ENCODE results near the gene BICD2.
A peak's percentile ranks its signal among the peaks of the same experiment; 100 is the strongest.
"Not testable (repeated sequence)": the region's sequence is repeated elsewhere in the genome, so short reads cannot be mapped to it uniquely, and the experiment has no call there.

The BICD2 gene

DNA sequence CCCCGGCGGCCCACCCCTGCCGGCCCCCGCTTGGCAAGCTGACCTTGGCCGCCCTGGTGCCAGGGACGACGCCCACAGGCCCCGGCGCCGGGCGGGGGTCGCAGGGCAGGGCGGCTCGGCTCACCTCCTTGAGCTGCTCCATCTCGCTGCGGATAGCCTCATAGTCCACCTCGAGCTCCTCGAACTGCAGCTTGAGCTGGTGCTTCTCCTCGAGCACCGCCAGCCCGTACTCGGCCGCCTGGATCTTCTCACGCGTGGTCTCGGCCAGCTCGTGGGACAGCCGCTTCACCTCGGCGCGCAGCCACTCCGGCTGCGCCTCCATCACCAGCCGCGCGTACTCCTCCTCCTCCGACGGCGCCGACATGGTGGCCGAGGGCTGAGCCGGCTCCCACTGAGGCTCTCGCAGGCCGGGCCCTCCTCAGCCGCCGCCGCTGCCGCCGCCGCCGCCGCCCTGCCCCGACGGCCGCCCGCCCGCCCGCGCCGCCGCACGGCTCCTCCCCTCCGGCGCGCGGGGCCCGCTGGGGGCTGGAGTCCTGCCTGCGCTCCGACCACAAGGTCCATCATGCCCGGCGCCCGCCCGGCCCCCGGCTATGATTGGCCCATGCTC, at the start of gene BICD2:
TSS of gene BICD2 (minus strand) at position 453 of the 607 bp plus-strand sequence. CDS start at position 364, 89 bp downstream.
- DNase-seq = no peak

DNA sequence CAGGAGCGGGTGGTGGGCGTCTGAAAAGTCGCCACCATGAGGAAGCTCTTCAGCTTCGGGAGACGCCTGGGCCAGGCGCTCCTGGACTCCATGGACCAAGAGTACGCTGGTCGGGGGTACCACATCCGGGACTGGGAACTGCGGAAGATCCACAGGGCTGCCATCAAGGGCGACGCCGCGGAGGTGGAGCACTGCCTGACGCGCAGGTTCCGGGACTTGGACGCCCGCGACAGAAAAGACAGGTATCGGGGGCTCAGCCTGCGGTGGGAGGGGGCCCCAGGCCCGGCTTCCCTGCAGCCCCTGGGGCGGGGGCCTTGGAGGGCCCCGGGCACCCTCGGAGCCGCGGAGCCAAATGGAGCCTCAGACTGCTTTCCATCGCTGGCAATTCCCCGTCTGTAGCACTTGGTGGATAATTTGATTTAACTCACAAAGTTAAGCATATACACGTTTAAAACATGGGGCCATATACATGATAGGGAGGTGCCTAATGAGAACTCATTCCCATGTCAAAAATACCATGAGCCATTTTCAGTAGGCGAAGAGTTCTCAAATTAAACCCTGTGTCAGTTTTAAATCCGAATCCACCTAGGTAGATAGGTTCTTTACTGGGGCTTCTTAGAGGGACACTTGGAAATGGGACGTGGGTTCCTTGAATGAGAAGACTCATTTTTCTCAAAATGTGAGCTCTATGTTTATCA, 45.1 kb upstream of the BICD2 start:
- not testable (repeated sequence) for DNase-seq

DNA sequence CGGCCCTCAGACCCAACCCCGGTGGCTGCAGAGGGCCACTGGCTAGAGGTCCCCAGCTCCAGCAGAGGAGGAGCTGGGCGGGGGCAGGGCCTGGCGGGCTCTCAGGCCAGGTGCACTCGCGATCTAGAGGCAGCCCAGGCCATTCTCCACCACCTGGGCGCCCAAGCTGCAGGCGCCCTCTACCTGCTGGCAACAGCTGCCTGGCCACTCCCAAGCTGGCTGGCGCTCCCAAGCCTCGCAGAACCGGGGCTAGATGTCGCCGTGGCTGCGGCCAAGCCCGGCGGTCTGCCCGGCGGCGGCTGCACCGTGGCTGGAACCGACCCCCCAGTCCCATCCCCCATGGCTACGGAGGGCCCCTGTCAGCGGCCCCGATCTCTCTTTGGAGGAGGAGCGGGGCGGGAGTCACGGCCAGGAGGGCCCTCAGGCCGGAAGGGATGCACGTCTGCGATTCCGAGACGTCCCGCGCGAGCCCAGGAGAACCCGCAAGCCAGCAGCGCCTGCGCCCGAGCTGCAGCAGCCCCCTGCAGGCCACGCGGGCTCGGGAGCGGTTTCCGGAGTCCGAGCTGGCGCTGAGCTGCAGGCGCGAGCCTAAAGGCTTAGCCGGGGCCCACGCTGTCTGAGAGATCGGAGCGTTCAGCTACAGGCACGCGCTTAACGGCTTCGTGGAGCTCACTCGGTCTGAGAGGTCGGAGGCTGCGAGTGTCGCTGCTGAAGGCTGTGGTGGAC, 44.3 kb upstream of the BICD2 start:
- peak; percentile 82 for DNase-seq

DNA sequence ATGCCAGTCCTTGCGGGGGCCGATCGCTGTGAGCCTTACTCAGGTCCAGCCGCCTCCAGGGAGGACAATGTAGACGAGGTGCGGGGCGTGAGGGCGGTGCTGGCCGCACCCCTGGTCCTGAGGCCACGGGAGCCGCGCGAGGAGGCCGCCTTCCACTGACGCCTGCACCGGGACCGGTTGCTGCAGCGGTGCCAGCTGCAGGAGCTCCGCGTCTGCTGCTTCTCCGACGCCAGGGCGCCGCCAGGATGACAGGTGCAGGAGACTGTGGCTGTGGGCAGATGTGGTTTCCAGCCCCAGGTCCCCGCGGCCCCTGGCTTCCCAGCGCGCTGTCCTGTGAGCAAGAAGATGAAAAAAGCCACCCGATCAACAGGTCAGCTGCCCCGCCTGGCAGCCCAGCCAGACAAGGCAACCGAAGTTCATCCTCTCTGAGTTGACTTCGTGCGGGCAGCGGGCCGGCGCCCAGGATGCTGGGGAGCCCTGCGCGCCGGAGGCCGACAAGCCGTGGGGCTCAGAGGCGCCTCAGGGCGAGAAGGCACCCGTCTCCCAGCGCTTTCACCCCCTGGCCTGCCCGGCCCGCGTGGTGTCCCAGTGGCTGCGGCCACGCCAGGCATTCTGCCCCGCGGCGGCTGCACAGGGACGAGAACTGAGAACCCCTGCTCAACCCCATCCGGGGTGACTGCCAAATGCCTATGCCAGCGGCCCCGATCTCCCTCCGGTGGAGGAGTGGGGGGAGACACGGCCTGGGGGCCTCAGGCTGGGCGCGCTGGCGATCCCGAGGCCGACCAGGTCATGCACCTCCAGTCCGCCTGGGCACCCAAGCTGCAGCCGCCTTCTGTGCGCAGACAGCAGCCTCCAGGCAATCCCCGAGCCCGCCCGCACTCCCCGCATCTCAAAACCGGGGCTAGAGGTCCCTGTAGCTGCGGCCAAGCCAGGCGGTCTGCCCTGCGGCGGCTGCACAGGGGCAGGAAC, 43.4 kb upstream of the BICD2 start:
- peak; percentile 67 for DNase-seq

DNA sequence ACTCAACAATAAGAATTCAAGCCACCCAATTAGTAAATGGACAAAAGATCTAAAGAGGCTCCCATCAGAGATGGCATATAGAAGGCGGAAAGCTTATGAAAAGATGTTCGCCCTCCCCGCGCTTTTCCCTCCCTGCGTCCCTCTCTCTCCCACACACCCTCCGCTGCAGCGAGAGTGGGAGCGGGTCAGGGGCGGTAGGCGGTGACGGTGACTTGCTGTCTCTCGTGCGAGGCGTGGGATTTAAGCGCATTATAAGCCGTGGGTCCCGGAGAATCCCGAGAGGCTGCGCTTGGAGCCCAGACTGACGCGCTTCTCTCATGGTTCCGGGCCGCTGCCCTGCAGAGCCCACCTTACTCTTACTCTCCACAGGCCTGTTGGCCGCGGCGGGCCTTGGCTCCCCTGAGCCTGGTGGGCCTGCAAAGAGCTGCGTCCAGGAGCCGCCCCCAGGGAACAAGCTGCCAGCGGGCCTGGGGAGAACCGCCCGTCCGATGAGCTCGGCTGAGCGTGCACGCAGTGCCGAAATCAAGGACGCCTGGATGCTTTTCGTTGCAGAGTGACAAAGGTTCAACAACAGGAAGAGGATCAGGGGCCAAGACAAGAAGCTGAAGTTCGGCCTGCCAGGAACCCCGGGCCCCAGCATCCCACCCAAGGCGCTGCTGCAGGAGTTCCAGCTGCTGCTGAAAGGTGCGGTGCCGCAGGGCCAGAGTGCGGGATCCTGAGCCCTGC, 42.6 kb upstream of the BICD2 start:
- no peak for DNase-seq

DNA sequence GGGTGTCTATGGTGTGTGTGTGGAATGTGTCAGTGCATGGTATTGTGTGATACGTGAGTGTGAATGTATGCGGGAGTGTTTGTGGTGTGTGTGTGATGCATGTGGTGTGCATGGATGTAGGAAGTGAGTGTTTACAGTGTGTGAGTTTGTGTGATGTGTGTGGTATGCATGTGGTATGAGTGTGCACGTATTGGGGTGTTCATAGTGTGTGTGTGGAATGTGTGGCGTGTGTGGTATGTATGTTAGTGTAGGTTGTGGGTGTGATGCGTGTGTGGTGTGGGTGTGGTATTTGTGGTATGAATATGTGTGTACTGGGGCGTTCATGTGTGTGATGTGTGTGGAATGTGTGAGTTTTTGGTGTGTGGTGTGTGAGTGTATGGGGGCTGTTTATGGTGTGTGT, 40.1 kb upstream of the BICD2 start:
- no peak for DNase-seq

DNA sequence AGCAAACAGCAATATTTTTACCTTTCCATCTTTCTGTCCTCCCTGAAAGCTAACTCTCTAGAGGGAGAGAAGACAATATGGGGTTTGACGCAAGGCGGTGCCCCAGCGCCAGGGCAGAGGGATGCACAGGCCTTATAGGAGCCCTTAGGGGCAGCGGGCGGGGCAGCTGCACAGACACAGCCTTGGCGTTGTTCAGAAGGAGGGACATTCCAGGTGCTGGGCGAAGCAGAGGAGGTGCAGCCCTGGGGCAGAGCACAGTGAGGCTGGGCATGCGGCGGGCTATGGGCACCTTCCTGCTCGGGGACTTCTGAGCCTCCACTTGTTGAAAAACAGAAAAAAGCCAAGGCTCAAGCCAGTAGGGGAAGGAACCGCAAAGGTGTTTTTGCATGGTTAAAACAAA, 33.7 kb upstream of the BICD2 start:
- no peak for DNase-seq

DNA sequence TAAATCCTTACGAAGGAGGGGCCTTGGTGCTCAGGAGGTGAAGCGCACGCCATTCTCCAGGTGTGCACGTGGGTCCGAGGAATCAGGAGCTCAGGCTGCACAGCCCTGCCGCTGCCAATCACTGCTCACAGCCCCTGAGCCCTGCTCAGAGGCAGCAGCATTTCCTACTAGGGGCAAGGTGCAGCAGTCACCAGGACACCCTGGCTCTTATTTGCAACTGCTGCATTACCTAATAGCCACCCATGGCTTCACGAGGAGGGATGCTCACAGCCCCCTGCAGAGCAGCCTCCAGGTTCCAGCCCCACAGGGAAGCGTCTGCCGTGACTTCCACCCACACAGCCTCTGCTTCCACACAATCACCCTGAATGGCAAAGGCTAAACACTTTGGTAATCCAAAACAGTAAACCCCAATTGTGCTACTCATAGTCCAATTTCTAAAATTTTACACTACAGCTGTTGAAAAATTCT, 31.7 kb upstream of the BICD2 start:
- DNase-seq = not testable (repeated sequence)

DNA sequence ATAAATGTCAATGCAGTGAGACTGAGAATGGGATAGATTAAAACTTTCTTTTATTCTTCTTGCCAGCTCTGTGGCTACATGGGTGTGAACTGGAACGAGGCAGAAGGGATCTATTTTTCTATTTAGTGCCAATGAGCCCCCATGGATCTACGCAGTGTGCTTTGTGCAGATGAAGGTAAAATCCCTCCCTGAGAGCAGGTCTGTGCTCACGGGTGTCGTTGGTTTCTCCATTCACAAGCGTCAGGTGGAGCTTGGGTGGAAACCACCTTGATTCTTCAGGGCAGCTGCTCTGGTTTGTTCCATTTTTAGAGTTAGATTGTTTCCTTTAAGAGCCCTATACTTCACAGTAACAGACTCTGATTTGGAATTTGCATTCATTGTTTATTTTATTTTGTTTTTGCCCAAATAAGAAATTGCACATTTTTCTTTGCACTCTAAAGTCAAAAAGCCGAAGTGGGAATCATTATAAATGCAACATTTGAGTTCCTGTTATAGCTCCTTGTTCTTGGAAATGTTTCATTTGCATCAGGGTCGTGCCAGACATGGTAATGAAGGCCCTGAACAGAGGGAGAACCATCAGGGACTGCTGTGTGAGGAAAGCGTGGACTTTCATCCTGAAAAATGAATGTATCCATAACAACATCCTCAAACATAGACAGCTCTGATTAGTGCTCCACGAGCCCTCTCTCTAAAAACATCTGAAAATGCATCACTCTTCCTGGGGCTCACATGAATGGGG, 31.1 kb upstream of the BICD2 start:
- DNase-seq = no peak

DNA sequence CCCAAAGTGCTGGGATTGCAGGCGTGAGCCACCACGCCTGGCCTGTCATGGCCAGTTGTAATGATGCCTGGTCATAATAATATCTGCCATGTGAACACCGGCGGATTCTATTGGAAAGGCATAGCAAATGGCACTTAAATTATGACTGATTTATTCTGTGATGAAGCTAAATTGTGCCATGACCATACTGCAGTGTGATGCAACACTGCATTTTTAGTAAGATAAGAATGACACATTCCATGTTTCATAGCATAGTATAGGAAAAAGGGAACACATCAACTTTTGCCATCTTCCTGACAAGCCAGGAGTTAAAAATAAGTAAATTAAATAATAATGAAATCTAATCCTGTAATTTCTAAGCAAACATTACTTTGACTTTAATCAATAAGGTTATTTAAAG, 30.4 kb upstream of the BICD2 start:
- no peak for DNase-seq

DNA sequence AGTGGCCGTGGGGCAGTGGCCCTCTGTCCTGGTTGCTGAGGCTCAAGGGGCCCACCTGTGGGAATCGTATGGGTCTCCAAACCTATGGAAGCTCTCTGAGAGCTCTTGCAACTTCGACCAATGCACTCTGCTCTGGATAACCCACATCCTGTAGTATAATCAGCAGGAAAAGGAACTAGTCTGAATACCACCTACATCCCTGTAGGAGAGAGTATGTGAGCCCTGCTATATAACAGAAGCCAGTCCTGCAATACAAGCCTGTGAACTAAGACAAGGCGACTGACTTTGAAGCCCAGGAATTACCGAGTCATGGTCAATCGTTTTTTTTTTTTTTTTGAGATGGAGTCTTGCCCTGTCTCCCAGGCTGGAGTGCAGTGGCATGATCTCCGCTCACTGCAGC, 29.8 kb upstream of the BICD2 start:
- DNase-seq = no peak

DNA sequence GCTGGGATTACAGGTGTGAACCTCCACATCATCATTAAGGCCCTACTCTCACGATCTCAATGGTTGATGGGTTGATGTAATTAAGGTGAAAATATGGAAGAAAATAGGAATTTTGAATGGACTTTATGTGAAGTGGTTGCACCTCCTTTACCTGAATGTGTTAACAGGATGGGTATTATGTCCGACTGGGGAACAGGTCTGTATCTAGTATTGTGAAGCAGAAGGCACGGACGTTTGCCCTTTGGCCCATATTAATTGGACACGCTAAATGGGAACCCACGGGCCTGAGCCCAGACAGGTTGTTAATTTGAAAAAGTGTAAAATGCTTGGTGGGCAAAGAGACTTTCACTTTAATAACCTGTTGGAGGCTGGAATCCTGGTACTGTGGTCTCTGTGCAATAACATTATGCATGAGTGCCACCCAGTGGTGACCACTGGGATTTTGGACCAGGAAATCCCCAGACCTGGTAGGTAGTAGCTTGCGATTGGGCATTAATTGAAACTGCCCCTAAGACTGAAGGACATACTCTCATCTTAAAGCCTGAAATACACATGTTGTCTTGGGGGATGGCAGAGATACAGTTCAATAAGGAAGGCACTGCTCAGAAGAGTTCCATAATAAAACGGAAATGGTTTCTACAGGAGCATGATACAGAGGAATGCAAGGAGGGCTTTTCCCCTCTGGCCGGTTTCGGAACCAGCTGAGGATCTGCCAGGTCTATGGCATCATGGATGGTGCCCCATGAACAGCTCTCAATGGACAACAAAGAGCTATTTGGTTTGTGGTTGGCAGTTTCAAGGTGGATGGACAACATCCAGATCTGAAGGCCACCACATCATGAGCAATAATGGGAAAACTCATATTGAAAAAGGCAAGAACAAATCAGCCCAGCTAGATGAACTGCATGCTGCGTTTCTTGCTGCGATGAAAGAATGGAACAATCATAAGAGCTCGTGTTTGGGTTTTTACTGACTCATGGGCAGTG, 26.2 kb upstream of the BICD2 start:
- peak; percentile 79 for DNase-seq

DNA sequence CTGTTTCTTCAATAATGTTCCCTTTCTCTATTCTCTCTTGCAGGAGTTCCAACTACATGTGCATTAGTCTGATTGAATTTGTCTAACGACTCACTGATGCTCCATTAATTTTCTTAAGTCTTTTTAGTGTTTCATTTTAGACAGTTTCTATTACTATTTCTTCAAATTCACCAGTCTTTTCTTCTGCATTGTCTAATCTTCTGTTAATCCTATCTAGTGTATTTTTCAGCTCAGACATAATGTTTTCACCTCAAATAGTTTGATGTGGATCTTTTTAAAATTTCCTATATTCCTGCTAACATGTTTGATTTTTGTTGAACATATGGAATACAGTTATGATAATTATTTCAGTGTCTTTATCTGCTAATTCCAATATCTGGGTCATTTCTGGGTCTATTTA, 21.7 kb upstream of the BICD2 start:
- DNase-seq = no peak

DNA sequence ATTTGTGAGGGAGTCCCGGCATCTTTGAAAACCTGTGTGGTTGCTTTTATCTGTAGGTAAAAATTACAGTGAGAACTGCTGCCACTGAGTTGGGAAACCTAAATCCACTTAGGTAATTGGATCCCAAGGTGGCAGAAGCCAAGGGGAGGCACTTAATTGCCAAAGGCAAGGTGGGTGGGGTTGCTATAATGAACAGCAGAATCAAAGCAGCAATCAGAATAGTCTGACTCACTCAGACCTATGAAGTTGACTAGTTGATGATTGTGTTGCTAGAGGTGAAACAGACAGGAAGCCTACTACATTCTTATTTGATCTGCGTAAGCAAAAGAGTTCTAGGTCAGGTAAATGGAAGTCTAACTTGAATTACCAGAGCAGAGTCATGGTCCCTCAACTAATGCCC, 17.3 kb upstream of the BICD2 start:
- no peak for DNase-seq

DNA sequence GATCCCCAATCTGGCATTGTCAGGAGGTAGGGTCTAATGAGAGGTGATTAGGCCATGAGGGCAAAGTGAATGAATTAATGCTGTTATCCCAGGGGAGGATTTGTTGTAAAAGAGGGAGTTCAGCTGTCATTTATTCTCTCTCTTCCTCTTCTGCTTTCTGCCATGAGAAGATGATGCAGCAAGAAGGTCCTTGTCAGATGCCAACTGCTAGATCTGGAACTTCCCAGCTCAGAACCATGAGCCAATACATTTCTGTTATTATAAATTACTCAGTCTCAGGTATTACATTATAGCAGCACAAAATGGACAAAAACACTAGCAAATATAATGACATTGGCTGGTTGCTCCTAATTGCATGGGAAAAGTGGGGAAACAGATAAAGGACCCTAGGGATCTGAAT, 15.6 kb upstream of the BICD2 start:
- no peak for DNase-seq

DNA sequence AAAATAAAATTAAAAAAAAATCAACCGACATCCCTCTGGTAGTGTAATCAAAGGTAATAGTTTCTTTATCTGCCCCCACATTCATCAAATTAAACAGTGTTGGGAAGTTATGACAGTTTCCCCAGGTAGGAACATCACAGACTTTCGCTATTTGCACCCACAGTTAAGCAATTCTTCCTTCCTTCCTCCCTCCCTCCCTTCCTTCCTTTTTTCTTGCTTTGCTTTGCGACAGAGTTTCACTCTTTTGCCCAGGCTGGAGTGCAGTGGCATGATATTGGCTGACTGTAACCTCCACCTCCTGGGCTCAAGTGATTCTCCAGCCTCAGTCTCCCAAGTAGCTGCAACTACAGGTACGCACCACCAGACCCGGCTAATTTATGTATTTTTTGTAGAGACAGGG, 10.8 kb upstream of the BICD2 start:
- DNase-seq = no peak

DNA sequence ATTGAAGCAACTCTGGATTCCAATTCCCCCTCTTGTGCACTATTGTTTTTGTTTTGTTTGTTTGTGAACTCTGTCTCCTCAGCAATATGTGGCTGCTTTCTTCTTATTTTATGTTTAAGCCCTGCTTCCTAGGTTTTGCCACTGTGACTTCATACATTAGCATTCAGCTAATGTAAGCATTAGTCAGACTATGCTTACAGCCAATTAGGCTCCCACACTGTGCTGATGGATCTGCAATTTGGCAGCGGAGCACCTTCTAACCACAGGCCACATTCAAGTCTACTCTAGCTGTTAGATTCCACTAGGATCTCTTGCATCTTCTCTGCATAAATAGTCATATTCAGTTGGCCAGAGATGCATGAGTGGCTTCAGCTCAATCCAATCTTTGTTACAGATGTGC, 9.6 kb upstream of the BICD2 start:
- DNase-seq = no peak

DNA sequence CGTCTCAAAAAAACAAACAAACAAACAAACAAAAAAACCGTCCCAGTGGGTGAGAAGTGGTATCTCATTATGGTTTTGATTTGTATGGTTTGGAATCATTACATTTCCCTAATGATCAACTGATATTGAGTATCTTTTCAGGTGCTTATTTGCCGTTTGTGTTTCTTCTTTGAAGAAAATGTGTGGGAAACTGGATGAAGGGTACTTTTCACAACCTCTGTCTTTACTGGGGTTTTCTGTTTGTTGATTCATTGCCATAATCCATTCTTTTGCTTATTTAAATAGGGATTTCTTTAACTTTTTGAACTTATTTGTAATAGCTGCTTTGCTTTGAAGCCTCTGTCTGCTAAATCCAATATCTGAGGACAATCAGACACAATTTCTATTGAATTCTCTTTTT, 9.2 kb upstream of the BICD2 start:
- DNase-seq = no peak

DNA sequence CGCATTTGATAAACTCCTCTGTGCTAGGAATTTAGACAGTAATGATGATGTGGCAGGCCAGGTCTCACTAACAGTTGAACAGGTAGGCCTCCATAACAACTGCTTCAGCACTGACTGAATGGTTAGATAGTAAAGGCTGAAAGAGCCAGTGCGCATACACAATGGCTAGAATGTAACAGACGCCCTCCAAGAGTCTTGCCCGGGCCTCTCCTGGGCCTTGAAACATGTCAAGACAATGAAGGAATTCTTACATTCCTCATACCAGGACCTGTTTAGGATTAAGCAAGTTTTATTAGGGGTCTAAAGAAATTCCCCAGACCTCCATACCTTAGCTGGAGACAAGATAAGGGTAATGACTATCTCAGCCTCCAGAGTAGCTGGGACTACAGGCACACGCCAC, 6.7 kb upstream of the BICD2 start:
- no peak for DNase-seq

DNA sequence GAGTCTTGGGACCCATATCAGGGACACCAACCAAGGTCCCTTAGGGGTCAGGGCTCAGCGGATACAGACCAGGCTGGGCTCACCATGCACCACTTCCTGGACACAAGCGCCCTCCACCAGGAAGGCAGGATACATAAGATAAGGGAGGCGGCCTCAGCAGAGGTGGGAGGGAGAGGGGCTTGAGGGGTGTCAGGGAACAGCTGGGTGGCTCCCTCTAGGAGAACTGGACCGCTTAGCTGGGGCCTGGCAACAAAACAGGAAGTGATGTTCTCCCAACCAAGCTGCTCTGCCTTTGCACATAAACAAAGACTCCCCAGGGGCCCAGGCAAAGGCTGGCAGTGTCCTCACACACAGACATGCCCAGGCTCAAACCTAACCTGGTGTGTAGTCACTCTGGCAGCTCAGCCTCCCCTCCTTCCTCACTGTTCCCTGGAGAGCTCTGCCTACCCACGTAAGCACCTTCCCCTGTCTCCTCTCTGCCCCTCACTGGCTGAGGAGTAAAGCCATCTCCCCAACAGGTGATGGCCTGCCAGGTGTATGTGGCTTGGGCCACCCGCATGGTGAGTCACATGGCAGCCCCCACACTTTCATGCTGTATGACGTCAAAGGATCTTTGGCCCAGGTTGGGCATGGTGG, 5.8 kb upstream of the BICD2 start:
- no peak for DNase-seq
